K562 (cell line): Measurements from ENCODE around the gene PM20D2. TPM values are rescaled to one million over a fixed set of nuclear protein-coding genes. Genes with fewer than 3 reads are reported as not detected.

Experiments used
- ATAC-seq: fragments of 200-7000 bp; cut with Tn5 transposase; 3 replicates; pipeline ENCODE4 v1.9.1; 2020; ENCODE audit warnings: moderate library complexity
- BruUV-seq: library from RNA; stranded (reverse); fragments of 400-500 nt; replicated peaks from 2 replicates; lab custom pipeline; 2021; lab: Mats Ljungman, UMichigan
- CTCF ChIA-PET: fragments of 300-600 bp; formaldehyde crosslinking; extraction: SDS; loops from one replicate; lab custom pipeline; 2021; ENCODE audit warnings: low intra/inter-chr PET ratio; lab: Yijun Ruan, JAX
- POLR2A ChIA-PET: fragments of 300-600, 350-650 bp; sonication (Branson Sonifier 250); formaldehyde crosslinking; extraction: SDS; loops from one replicate; lab custom pipeline; 2021; ENCODE audit warnings: antibody characterized with exemption, inconsistent platforms; lab: Yijun Ruan, JAX
- DNase-seq, 4 experiments: peaks; one replicate each; pipeline versions ENCODE4 v3.0.0 to v3.0.0-alpha.2; 2011 to 2018; ENCODE audit warnings: low spot score in 3 of 4, mixed read lengths in 3 of 4; ENCODE audit errors: extremely low read depth in 1 of 4
- FAIRE-seq: peaks from 2 replicates; lab custom pipeline; 2011; peaks lifted over from hg19 to GRCh38; lab: Jason Lieb, UNC
- H2AFZ ChIP-seq: 2 replicates; pipeline ENCODE4 v1.6.0; 2011; ENCODE audit warnings: low read depth, low read length, control low read depth, inconsistent platforms
- H3K27ac ChIP-seq: fragments of 200-600 bp; 3 replicates; pipeline ENCODE4 v1.8.0; 2011; ENCODE audit warnings: low read depth, mild to moderate bottlenecking, control low read depth, inconsistent platforms, low read length, moderate library complexity, mixed read lengths; ENCODE audit errors: extremely low read depth
- H3K27me3 ChIP-seq, 2 experiments: fragments of 300-600 bp in 1 of 2; 2 replicates in 1 of 2; 3 replicates in 1 of 2; pipeline versions ENCODE4 v1.6.0 to v1.8.0; 2011; ENCODE audit warnings: inconsistent platforms in 2 of 2, low read length in 2 of 2, mild to moderate bottlenecking in 1 of 2, mixed read lengths in 1 of 2, moderate library complexity in 1 of 2; ENCODE audit not compliant: control insufficient read depth in 2 of 2, insufficient read depth in 2 of 2
- H3K36me3 ChIP-seq: fragments of 300-600 bp; 3 replicates; pipeline ENCODE4 v1.8.0; 2011; ENCODE audit warnings: mild to moderate bottlenecking, low read length, inconsistent platforms; ENCODE audit not compliant: control insufficient read depth, insufficient read depth
- H3K4me1 ChIP-seq, 2 experiments: fragments of 200-600 bp in 1 of 2; replicated peaks in 1 of 2; 2 replicates in 1 of 2; 3 replicates in 1 of 2; pipeline versions ENCODE4 v1.5.1 to v1.8.0; 2011; ENCODE audit warnings: inconsistent platforms in 2 of 2, low read length in 2 of 2, mild to moderate bottlenecking in 1 of 2, mixed read lengths in 1 of 2, moderate library complexity in 1 of 2; ENCODE audit not compliant: control insufficient read depth in 2 of 2, insufficient read depth in 2 of 2
- H3K4me2 ChIP-seq: 2 replicates; pipeline ENCODE4 v1.6.1; 2011; ENCODE audit warnings: low read length, control low read depth, inconsistent platforms, mixed read lengths; ENCODE audit not compliant: insufficient read depth
- H3K4me3 ChIP-seq: fragments of 200-600 bp; sonication (generic), shearing (Covaris generic); 2 replicates; pipeline ENCODE4 v1.5.1; 2016; ENCODE audit warnings: control low read depth, inconsistent platforms
- H3K79me2 ChIP-seq: fragments of 200-600 bp; 3 replicates; pipeline ENCODE4 v1.8.0; 2011; ENCODE audit warnings: low read length, inconsistent platforms; ENCODE audit not compliant: control insufficient read depth, insufficient read depth
- H3K9ac ChIP-seq, 2 experiments: 2 replicates each; pipeline versions ENCODE4 v1.6.0 to v1.6.1; 2011; ENCODE audit warnings: low read depth in 2 of 2, low read length in 2 of 2, control low read depth in 1 of 2, inconsistent platforms in 1 of 2, mild to moderate bottlenecking in 1 of 2, mixed read lengths in 1 of 2; ENCODE audit not compliant: insufficient read depth in 1 of 2
- H3K9me1 ChIP-seq: one replicate; pipeline ENCODE4 v1.6.0; 2011; ENCODE audit warnings: inconsistent platforms, mild to moderate bottlenecking, low read length, moderate library complexity; ENCODE audit not compliant: control insufficient read depth, insufficient read depth
- H3K9me3 ChIP-seq: replicated peaks from 2 replicates; pipeline ENCODE4 v1.5.1; 2011; ENCODE audit warnings: low read depth, low read length, inconsistent platforms; ENCODE audit not compliant: control insufficient read depth, insufficient read depth
- H4K20me1 ChIP-seq: replicated peaks from 2 replicates; pipeline ENCODE4 v1.6.1; 2011; ENCODE audit warnings: low read length, inconsistent platforms, mixed read lengths; ENCODE audit not compliant: control insufficient read depth, insufficient read depth
- CBX8 ChIP-seq: fragments of 200-600 bp; sonication (generic); IDR thresholded peaks from 2 replicates; pipeline ENCODE4 v1.6.1; 2012; ENCODE audit warnings: borderline replicate concordance, mixed run types, low read depth, mild to moderate bottlenecking, moderate library complexity, mixed read lengths, low read length, control low read depth, inconsistent platforms; ENCODE audit not compliant: poor library complexity, severe bottlenecking; ENCODE audit errors: extremely low read depth
- FOXJ2 ChIP-seq: fragments of 200-800 bp; sonication (Bioruptor generic); IDR thresholded peaks from 2 replicates; pipeline ENCODE4 v1.6.1; 2016; ENCODE audit warnings: missing genetic modification characterization, missing compliant biosample characterization
- HNRNPK ChIP-seq: fragments of 200-400 bp; formaldehyde crosslinking; IDR thresholded peaks from one replicate; pipeline ENCODE4 v1.6.1; 2018; ENCODE audit warnings: mild to moderate bottlenecking, low read depth, low read length; ENCODE audit not compliant: poor library complexity, severe bottlenecking
- LEF1 ChIP-seq: fragments of 450-650 bp; IDR thresholded peaks from 2 replicates; pipeline ENCODE4 v1.6.1; 2016; ENCODE audit warnings: mild to moderate bottlenecking
- PHF20 ChIP-seq: fragments of 450-650 bp; IDR thresholded peaks from 2 replicates; pipeline ENCODE4 v1.6.1; 2018; ENCODE audit not compliant: partially characterized antibody
- WGBS: fragments of 100-300 bp; shearing (Covaris generic); methylation state at CpG from one replicate; pipeline ENCODE4 v1.1.6; 2016; ENCODE audit warnings: low coverage, mixed read lengths; ENCODE audit not compliant: insufficient coverage; ENCODE audit errors: missing lambda C conversion rate; 5-methylcytosine and 5-hydroxymethylcytosine counted together
- in situ Hi-C: fragments of 300-500 bp; cut with MboI; formaldehyde crosslinking; loops from 4 replicates; pipeline ENCODE4 v1.15.0; 2018; ENCODE audit warnings: inconsistent platforms, mixed read lengths
- intact Hi-C: fragments of 100-400 bp; cut with micrococcal nuclease; formaldehyde crosslinking; loops from 2 replicates; pipeline ENCODE4 v1.14.2; 2022
- polyA plus RNA-seq, 8 experiments: library from polyadenylated mRNA; depleted of rRNA in 4 of 8; stranded (reverse) in 5 of 8; unstranded in 3 of 8; fragments of >200 nt; fragmentation: Nextera tagmentation in 2 of 8; fragmentation: Illumina TruSeq in 1 of 8; extraction: Ambion mirVana in 2 of 8; extraction: Trizol in 1 of 8; gene quantifications; 2 replicates each; pipeline versions ENCODE4 v1.2.1 to v1.2.3, GENCODE V29; 2011 to 2014; ENCODE audit warnings: inconsistent platforms in 1 of 8, missing spikeins in 1 of 8
- total RNA-seq, 7 experiments: library from RNA; depleted of rRNA in 6 of 7; stranded (reverse); fragments of >200 nt in 6 of 7; fragmentation: Illumina TruSeq in 2 of 7; extraction: Trizol in 2 of 7; gene quantifications; 2 replicates each; pipeline versions ENCODE4 v1.2.1 to v1.2.3, GENCODE V29; 2011 to 2021; ENCODE audit warnings: low replicate concordance in 1 of 7
- TF ChIP-seq, protein P1 (sequence below), 2 experiments: fragments of 450-650 bp; formaldehyde crosslinking in 1 of 2; IDR thresholded peaks; 2 replicates each; pipeline versions ENCODE4 v1.4.0 to v1.6.1; 2014 to 2020; ENCODE audit warnings: mild to moderate bottlenecking in 2 of 2, borderline replicate concordance in 1 of 2, low read depth in 1 of 2
- TF ChIP-seq, protein P2 (sequence below), 2 experiments: fragments of 450-650 bp; IDR thresholded peaks; 2 replicates each; pipeline ENCODE4 v1.6.1; 2018; ENCODE audit warnings: mild to moderate bottlenecking in 2 of 2, low read depth in 1 of 2; ENCODE audit not compliant: partially characterized antibody in 2 of 2

Gene PM20D2
- total and polyA plus RNA-seq, 9 of the 15 experiments (the other 6 are each of a cell fraction or from before 2014, with no cell fraction given), result 0.30 to 2.6 (median 1.00) TPM

DNA sequence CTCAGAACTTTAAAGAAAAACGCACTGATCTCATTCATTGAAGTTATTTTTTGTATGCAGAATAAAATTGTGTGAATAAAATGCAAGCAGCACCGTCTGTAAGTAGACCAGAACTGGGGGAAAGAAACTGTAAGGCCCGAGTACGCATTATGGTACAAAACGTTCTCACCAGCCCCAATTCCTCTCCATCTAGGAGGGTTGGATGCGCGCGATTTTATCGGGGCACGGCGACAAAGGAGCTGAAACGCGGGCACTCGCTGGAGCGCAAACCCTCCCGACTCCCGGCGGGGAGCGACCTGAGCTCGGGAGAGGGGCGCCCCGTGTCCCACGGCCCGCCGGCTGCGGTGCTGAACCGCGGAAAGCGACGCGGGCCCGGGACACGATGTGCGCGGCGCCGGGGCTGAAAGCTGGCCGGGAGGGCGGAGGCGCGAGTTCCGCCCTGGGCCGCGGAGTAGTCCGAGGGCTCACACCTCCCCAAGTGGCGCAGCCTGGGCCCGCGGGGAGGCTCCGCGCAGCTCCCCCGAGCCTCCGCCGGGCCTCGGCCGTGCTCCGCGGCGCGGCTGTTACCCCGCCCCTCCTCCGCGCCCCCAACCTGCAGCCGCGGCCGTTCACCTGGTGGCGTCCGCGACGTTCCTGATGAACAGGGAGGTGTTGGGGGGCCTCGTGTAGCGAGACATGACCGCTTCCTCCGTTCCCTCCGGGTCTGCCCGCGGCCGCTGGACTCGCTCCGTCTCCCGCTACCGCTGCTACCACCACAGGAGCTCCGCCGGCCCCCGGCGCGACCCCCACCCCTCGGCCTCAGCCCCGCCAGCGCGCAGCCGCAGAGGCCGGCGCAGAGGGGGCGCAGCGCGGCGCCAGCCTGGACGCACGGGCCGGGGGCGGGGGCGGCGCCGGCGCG lies 28.4 kb upstream of the PM20D2 start, which contains the start of gene SRSF12:
Gene SRSF12, minus strand, starts transcription at position 861 of the 898 bp plus-strand sequence. Its CDS starts 184 bp downstream, at position 677.
- no peaks in the 10 kb centered on the region for H3K79me2 ChIP-seq
- in situ Hi-C loops, result no loop called here
- DNase-seq, result no peak
- BruUV-seq, result no TSS peak
- intact Hi-C loops, result no loop called here
- H3K4me3 ChIP-seq, result no peak within 1 kb of the TSS
- no peaks in the 10 kb centered on the region; a peak in 1 of 5 replicates for H3K27me3 ChIP-seq
- H4K20me1 ChIP-seq, result no peaks in the 10 kb centered on the region
- ChIA-PET POLR2A (no interaction called here), CTCF (no interaction called here)
- no peaks in the 10 kb centered on the region for H3K4me1 ChIP-seq
- H3K9ac ChIP-seq, result no peak within 1 kb of the TSS
- no peaks in the 10 kb centered on the region for H3K36me3 ChIP-seq
- no peak within 1 kb of the TSS for H3K27ac ChIP-seq
- no peak within 1 kb of the TSS for H3K4me2 ChIP-seq
- H3K9me3 ChIP-seq, result no peaks in the 10 kb centered on the region
- 44% methylated on average over 11 of the region's 106 CpGs for WGBS
- H3K9me1 ChIP-seq, result no peaks in the 10 kb centered on the region
- no peak for ATAC-seq
- no peak for FAIRE-seq
- H2AFZ ChIP-seq, result no peak within 1 kb of the TSS
- TF ChIP-seq HNRNPK (no peak), FOXJ2 (tag) (no peak), LEF1 (no peak), CBX8 (no peak), PHF20 (no peak)
- TF ChIP-seq, protein P1, sequence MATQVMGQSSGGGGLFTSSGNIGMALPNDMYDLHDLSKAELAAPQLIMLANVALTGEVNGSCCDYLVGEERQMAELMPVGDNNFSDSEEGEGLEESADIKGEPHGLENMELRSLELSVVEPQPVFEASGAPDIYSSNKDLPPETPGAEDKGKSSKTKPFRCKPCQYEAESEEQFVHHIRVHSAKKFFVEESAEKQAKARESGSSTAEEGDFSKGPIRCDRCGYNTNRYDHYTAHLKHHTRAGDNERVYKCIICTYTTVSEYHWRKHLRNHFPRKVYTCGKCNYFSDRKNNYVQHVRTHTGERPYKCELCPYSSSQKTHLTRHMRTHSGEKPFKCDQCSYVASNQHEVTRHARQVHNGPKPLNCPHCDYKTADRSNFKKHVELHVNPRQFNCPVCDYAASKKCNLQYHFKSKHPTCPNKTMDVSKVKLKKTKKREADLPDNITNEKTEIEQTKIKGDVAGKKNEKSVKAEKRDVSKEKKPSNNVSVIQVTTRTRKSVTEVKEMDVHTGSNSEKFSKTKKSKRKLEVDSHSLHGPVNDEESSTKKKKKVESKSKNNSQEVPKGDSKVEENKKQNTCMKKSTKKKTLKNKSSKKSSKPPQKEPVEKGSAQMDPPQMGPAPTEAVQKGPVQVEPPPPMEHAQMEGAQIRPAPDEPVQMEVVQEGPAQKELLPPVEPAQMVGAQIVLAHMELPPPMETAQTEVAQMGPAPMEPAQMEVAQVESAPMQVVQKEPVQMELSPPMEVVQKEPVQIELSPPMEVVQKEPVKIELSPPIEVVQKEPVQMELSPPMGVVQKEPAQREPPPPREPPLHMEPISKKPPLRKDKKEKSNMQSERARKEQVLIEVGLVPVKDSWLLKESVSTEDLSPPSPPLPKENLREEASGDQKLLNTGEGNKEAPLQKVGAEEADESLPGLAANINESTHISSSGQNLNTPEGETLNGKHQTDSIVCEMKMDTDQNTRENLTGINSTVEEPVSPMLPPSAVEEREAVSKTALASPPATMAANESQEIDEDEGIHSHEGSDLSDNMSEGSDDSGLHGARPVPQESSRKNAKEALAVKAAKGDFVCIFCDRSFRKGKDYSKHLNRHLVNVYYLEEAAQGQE (IDR thresholded peaks at IDR 0.05; ENCODE audit: borderline replicate concordance), result no peak
- TF ChIP-seq, protein P1 (CRISPR knock-in tag; IDR thresholded peaks at IDR 0.05; ENCODE audit: low read depth), result no peak
- TF ChIP-seq, protein P2, sequence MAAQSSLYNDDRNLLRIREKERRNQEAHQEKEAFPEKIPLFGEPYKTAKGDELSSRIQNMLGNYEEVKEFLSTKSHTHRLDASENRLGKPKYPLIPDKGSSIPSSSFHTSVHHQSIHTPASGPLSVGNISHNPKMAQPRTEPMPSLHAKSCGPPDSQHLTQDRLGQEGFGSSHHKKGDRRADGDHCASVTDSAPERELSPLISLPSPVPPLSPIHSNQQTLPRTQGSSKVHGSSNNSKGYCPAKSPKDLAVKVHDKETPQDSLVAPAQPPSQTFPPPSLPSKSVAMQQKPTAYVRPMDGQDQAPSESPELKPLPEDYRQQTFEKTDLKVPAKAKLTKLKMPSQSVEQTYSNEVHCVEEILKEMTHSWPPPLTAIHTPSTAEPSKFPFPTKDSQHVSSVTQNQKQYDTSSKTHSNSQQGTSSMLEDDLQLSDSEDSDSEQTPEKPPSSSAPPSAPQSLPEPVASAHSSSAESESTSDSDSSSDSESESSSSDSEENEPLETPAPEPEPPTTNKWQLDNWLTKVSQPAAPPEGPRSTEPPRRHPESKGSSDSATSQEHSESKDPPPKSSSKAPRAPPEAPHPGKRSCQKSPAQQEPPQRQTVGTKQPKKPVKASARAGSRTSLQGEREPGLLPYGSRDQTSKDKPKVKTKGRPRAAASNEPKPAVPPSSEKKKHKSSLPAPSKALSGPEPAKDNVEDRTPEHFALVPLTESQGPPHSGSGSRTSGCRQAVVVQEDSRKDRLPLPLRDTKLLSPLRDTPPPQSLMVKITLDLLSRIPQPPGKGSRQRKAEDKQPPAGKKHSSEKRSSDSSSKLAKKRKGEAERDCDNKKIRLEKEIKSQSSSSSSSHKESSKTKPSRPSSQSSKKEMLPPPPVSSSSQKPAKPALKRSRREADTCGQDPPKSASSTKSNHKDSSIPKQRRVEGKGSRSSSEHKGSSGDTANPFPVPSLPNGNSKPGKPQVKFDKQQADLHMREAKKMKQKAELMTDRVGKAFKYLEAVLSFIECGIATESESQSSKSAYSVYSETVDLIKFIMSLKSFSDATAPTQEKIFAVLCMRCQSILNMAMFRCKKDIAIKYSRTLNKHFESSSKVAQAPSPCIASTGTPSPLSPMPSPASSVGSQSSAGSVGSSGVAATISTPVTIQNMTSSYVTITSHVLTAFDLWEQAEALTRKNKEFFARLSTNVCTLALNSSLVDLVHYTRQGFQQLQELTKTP (IDR thresholded peaks at IDR 0.05; ENCODE audit: low read depth in 1 of 2, partially characterized antibody in 2 of 2), result no peak
